ENCODE results near the gene EMP3. TPM values are rescaled to one million over a fixed set of nuclear protein-coding genes. Genes with fewer than 3 reads are reported as not detected.

Gene EMP3
- total and polyA plus RNA-seq, 2 of the 13 experiments (the other 11 are each of a cell fraction or from before 2014, with no cell fraction given), result 2.2 to 7.8 TPM

- TF ChIP-seq KMT2A (CRISPR knock-in tag; IDR thresholded peaks at IDR 0.05) (no peak), ZNF143 (CRISPR knock-in tag; IDR thresholded peaks at IDR 0.05) (peak; percentile 99), ZNF335 (CRISPR knock-in tag; IDR thresholded peaks at IDR 0.05) (peak; percentile 90), TMF1 (CRISPR knock-in tag; IDR thresholded peaks at IDR 0.05; ENCODE audit: low read depth) (no peak), MAFK (conservative IDR thresholded peaks at IDR 0.05 in 1 of 2, IDR thresholded peaks at IDR 0.05 in 1 of 2; ENCODE audit: low read length in 2 of 2) (0 out of 4 replicates have a peak, but pooled peaks of 1 of the 2 experiments have one; percentile 2), ZNF672 (CRISPR knock-in tag; IDR thresholded peaks at IDR 0.05) (no peak), SP4 (CRISPR knock-in tag; IDR thresholded peaks at IDR 0.05) (0 out of 2 replicates have a peak, but pooled peaks have one; percentile 35), RARA (CRISPR knock-in tag; IDR thresholded peaks at IDR 0.05) (no peak), ZNF18 (CRISPR knock-in tag; IDR thresholded peaks at IDR 0.05; ENCODE audit: insufficient replicate concordance) (no peak), ZSCAN5A (CRISPR knock-in tag; IDR thresholded peaks at IDR 0.05; ENCODE audit: borderline replicate concordance) (no peak), ADNP (CRISPR knock-in tag; IDR thresholded peaks at IDR 0.05) (no peak), ZKSCAN5 (CRISPR knock-in tag; IDR thresholded peaks at IDR 0.05) (no peak), RARG (CRISPR knock-in tag; IDR thresholded peaks at IDR 0.05; ENCODE audit: low read depth) (no peak), FOXP1 (IDR thresholded peaks at IDR 0.05) (no peak), FOXP1 (CRISPR knock-in tag; IDR thresholded peaks at IDR 0.05) (no peak), DNMT1 (CRISPR knock-in tag; IDR thresholded peaks at IDR 0.05) (no peak), SNAPC2 (CRISPR knock-in tag; IDR thresholded peaks at IDR 0.05) (0 out of 2 replicates have a peak, but pooled peaks have one; percentile 19), ZNF7 (CRISPR knock-in tag; IDR thresholded peaks at IDR 0.05) (no peak), YEATS2 (CRISPR knock-in tag; IDR thresholded peaks at IDR 0.05; ENCODE audit: borderline replicate concordance) (peak; percentile 67), PAF1 (CRISPR knock-in tag; IDR thresholded peaks at IDR 0.05) (no peak), ARID4A (CRISPR knock-in tag; IDR thresholded peaks at IDR 0.05; ENCODE audit: borderline replicate concordance) (0 out of 2 replicates have a peak, but pooled peaks have one; percentile 52), ZNF564 (CRISPR knock-in tag; IDR thresholded peaks at IDR 0.05) (no peak), ZNF547 (CRISPR knock-in tag; IDR thresholded peaks at IDR 0.05) (no peak)
- TF ChIP-seq, protein P1, sequence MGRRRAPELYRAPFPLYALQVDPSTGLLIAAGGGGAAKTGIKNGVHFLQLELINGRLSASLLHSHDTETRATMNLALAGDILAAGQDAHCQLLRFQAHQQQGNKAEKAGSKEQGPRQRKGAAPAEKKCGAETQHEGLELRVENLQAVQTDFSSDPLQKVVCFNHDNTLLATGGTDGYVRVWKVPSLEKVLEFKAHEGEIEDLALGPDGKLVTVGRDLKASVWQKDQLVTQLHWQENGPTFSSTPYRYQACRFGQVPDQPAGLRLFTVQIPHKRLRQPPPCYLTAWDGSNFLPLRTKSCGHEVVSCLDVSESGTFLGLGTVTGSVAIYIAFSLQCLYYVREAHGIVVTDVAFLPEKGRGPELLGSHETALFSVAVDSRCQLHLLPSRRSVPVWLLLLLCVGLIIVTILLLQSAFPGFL (CRISPR knock-in tag; IDR thresholded peaks at IDR 0.05), result no peak
Measured at GRCh38 chr19:48362716-48363499, 37.6 kb downstream of the EMP3 start (continued).
